ENCODE data around the gene ACIN1.

DNA sequence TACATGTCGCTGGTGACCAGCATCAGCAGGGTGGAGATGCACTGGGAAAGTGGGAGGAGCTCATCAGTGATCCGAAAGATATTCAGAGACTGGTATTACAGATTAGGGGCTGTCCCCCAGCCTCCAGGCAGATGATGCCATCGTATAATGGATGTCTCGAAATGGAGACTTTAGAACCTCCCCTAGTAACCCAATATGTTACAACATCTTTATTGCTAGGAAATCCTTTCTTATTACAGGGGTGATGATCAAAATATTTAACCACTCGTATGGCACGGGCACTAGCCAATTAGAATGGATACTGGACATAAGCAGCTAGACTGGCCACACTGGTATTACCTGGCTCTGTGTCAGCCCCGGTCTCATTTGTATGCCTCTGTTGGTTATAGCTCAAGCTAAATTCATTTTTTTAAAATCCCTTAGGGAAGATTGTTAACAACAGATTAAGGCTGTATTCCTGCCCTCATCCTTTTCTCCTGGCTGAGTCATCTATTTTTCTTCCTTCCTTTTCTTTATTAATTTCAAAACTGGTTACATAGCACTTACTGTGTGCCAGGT, 34.9 kb upstream of the ACIN1 start:
- TF ChIP-seq TAF1 (IDR thresholded peaks at IDR 0.05; ENCODE audit: low read depth, low read length) (no peak), POLR2AphosphoS5 (IDR thresholded peaks at IDR 0.05; ENCODE audit: low read depth, low read length) (no peak), POLR2A (IDR thresholded peaks at IDR 0.05; ENCODE audit: low read depth, low read length) (no peak)

All from GM12891 (cell line).